Kidney epithelial cell (primary cell): ENCODE results near the gene ASPHD1. TPM values are rescaled to one million over a fixed set of nuclear protein-coding genes. Genes with fewer than 3 reads are reported as not detected.

Source experiments
- DNase-seq: peaks from one replicate; pipeline ENCODE4 v3.0.0-alpha.2; 2010; ENCODE audit warnings: low read depth
- H3K27me3 ChIP-seq: 2 replicates; pipeline ENCODE4 v1.6.0; 2011; ENCODE audit warnings: low read length; ENCODE audit not compliant: control insufficient read depth, insufficient read depth
- H3K36me3 ChIP-seq: 2 replicates; pipeline ENCODE4 v1.5.1; 2011; ENCODE audit warnings: low read length; ENCODE audit not compliant: control insufficient read depth, insufficient read depth
- H3K4me3 ChIP-seq: 2 replicates; pipeline ENCODE4 v1.5.1; 2011; ENCODE audit warnings: low read depth, mild to moderate bottlenecking, control low read depth, low read length
- CTCF ChIP-seq: IDR thresholded peaks from 2 replicates; pipeline ENCODE4 v1.5.1; 2011; ENCODE audit warnings: mild to moderate bottlenecking, moderate library complexity, low read length, control low read depth, inconsistent platforms; ENCODE audit not compliant: insufficient read depth, poor library complexity, severe bottlenecking
- total RNA-seq: library from RNA; depleted of rRNA; stranded (reverse); fragments of >200 nt; gene quantifications from 2 replicates; pipeline ENCODE4 v1.2.3, GENCODE V29; 2015

Gene ASPHD1
- total RNA-seq, 1 donor from 2014 or later = 10.2 TPM

- no peak for DNase-seq
- no peak for TF ChIP-seq CTCF
- Histone ChIP-seq H3K36me3 (no peaks in the 10 kb centered on the region), H3K4me3 (no peak overlapping the region), H3K27me3 (no peaks in the 10 kb centered on the region)
Observed at GRCh38 chr16:29858149-29858849, 42.0 kb upstream of the ASPHD1 start.

GRCh38 chr16:29858974-29859373 lies 41.3 kb upstream of the ASPHD1 start:
- Histone ChIP-seq H3K36me3 (no peaks in the 10 kb centered on the region), H3K4me3 (no peak overlapping the region), H3K27me3 (no peaks in the 10 kb centered on the region)
- TF ChIP-seq CTCF = no peak
- DNase-seq = no peak

DNA sequence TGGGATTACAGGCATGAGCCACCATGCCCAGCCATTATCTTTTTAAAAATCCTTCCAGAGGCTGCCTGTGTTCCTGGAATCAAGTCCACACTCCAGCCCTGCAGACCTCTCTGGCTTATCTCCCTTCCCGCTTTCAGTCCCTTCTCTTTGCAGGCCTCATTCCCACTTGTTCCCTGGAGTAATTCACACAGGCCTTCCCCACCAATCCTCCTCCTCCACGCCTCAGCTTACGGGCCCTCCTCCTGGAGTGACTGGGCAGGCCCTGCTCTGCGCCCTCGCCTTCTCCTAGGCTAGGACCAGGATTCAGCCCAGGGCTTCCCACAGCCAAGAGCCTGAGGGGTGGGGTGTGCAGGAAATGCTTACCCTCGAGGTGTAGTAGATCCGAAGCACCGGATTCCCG lies 40.1 kb upstream of the ASPHD1 start:
- Histone ChIP-seq H3K36me3 (no peaks in the 10 kb centered on the region), H3K27me3 (no peaks in the 10 kb centered on the region), H3K4me3 (no peak overlapping the region)
- TF ChIP-seq CTCF = no peak
- no peak for DNase-seq

- peak; percentile 34 for TF ChIP-seq CTCF
- Histone ChIP-seq H3K4me3 (peak overlapping the region; percentile 85), H3K27me3 (no peaks in the 10 kb centered on the region), H3K36me3 (no peaks in the 10 kb centered on the region)
- no peak for DNase-seq
Observed at GRCh38 chr16:29862383-29862883, 37.9 kb upstream of the ASPHD1 start.

GRCh38 chr16:29862884-29863668 lies 37.2 kb upstream of the ASPHD1 start, which contains the start of gene CDIPT:
Gene CDIPT (minus strand): TSS chr16:29863226. CDS start chr16:29862857, 369 bp downstream.
- DNase-seq = peak; percentile 77
- Histone ChIP-seq H3K27me3 (no peaks in the 10 kb centered on the region), H3K4me3 (peak within 1 kb of the TSS; percentile 85), H3K36me3 (no peaks in the 10 kb centered on the region)
- peak; percentile 63 for TF ChIP-seq CTCF

- DNase-seq = no peak
- Histone ChIP-seq H3K27me3 (no peaks in the 10 kb centered on the region), H3K4me3 (peak overlapping the region; percentile 21), H3K36me3 (no peaks in the 10 kb centered on the region)
- TF ChIP-seq CTCF = no peak
Observed at GRCh38 chr16:29863669-29863984, 36.7 kb upstream of the ASPHD1 start.
